Mesenchymal stem cell (in vitro differentiated cells and primary cell): Measurements from ENCODE around the gene ANO3.
A peak's percentile ranks its signal among the peaks of the same experiment; 100 is the strongest.

Experiments used
- DNase-seq: peaks from one replicate; pipeline ENCODE4 v3.0.0-alpha.2; 2013
- H2AFZ ChIP-seq: one replicate; pipeline ENCODE4 v1.6.1; 2013; ENCODE audit warnings: low read depth, mild to moderate bottlenecking, control low read depth, inconsistent platforms, low read length, moderate library complexity
- H2AK5ac ChIP-seq: 2 replicates; pipeline ENCODE4 v1.6.1; 2013; ENCODE audit warnings: low read length, moderate library complexity, mild to moderate bottlenecking, inconsistent platforms; ENCODE audit not compliant: severe bottlenecking
- H2BK120ac ChIP-seq: one replicate; pipeline ENCODE4 v1.6.1; 2013; ENCODE audit warnings: low read depth, mild to moderate bottlenecking, inconsistent platforms, low read length, moderate library complexity
- H2BK12ac ChIP-seq, 2 experiments: one replicate each; pipeline ENCODE4 v1.6.1; 2013; ENCODE audit warnings: inconsistent platforms in 2 of 2, low read length in 2 of 2, mild to moderate bottlenecking in 2 of 2, moderate library complexity in 2 of 2, control low read depth in 1 of 2
- H2BK15ac ChIP-seq: one replicate; pipeline ENCODE4 v1.6.1; 2013; ENCODE audit warnings: mild to moderate bottlenecking, low read depth, inconsistent platforms; ENCODE audit not compliant: poor library complexity, severe bottlenecking
- H2BK5ac ChIP-seq: 2 replicates; pipeline ENCODE4 v1.6.1; 2013; ENCODE audit warnings: low read depth, mild to moderate bottlenecking, low read length, control low read depth, inconsistent platforms; ENCODE audit not compliant: poor library complexity, severe bottlenecking
- H3K14ac ChIP-seq, 2 experiments: one replicate each; pipeline ENCODE4 v1.6.1; 2013; ENCODE audit warnings: inconsistent platforms in 2 of 2, low read length in 2 of 2, control low read depth in 1 of 2, mild to moderate bottlenecking in 1 of 2, moderate library complexity in 1 of 2
- H3K18ac ChIP-seq, 2 experiments: one replicate each; pipeline ENCODE4 v1.6.1; 2013; ENCODE audit warnings: inconsistent platforms in 2 of 2, low read length in 2 of 2, control low read depth in 1 of 2, low read depth in 1 of 2, mild to moderate bottlenecking in 1 of 2
- H3K23ac ChIP-seq, 2 experiments: one replicate each; pipeline ENCODE4 v1.6.1; 2013; ENCODE audit warnings: inconsistent platforms in 2 of 2, low read length in 2 of 2, mild to moderate bottlenecking in 2 of 2, moderate library complexity in 2 of 2, control low read depth in 1 of 2
- H3K27ac ChIP-seq: 2 replicates; pipeline ENCODE4 v1.5.1; 2013; ENCODE audit warnings: mild to moderate bottlenecking, moderate library complexity, low read length, control low read depth, inconsistent platforms; ENCODE audit not compliant: poor library complexity, severe bottlenecking
- H3K27me3 ChIP-seq, 2 experiments: 2 replicates each; pipeline versions ENCODE4 v1.6.1 to v1.7.0; 2013; ENCODE audit warnings: low read length in 2 of 2, mild to moderate bottlenecking in 2 of 2, moderate library complexity in 2 of 2, control low read depth in 1 of 2, inconsistent platforms in 1 of 2; ENCODE audit not compliant: control insufficient read depth in 1 of 2, insufficient read depth in 1 of 2
- H3K36me3 ChIP-seq, 2 experiments: 2 replicates each; pipeline versions ENCODE4 v1.6.1 to v1.7.0; 2013; ENCODE audit warnings: low read length in 2 of 2, control low read depth in 1 of 2, inconsistent platforms in 1 of 2, low read depth in 1 of 2, mild to moderate bottlenecking in 1 of 2; ENCODE audit not compliant: insufficient read depth in 2 of 2, control insufficient read depth in 1 of 2
- H3K4ac ChIP-seq, 2 experiments: one replicate each; pipeline ENCODE4 v1.6.1; 2013; ENCODE audit warnings: inconsistent platforms in 2 of 2, low read length in 2 of 2, mild to moderate bottlenecking in 2 of 2, moderate library complexity in 2 of 2, control low read depth in 1 of 2, low read depth in 1 of 2
- H3K4me1 ChIP-seq: 2 replicates; pipeline ENCODE4 v1.6.1; 2013; ENCODE audit warnings: low read depth, low read length, control low read depth; ENCODE audit not compliant: control insufficient read depth, insufficient read depth
- H3K4me2 ChIP-seq: 2 replicates; pipeline ENCODE4 v1.6.1; 2013; ENCODE audit warnings: low read length, mild to moderate bottlenecking, inconsistent platforms; ENCODE audit not compliant: poor library complexity, severe bottlenecking
- H3K4me3 ChIP-seq, 2 experiments: 2 replicates each; pipeline versions ENCODE4 v1.5.1 to v1.7.0; 2013; ENCODE audit warnings: low read length in 2 of 2, mild to moderate bottlenecking in 2 of 2, control low read depth in 1 of 2, low read depth in 1 of 2; ENCODE audit not compliant: insufficient read depth in 1 of 2
- H3K79me1 ChIP-seq: replicated peaks from 2 replicates; pipeline ENCODE4 v1.6.1; 2013; ENCODE audit warnings: mild to moderate bottlenecking, control low read depth, low read length, inconsistent platforms; ENCODE audit not compliant: poor library complexity, severe bottlenecking
- H3K9ac ChIP-seq: 2 replicates; pipeline ENCODE4 v1.7.0; 2013; ENCODE audit warnings: mild to moderate bottlenecking, low read length, moderate library complexity
- H3K9me3 ChIP-seq: 2 replicates; pipeline ENCODE4 v1.7.0; 2013; ENCODE audit warnings: mild to moderate bottlenecking, low read length; ENCODE audit not compliant: control insufficient read depth
- H4K8ac ChIP-seq: one replicate; pipeline ENCODE4 v1.6.1; 2013; ENCODE audit warnings: inconsistent platforms, mild to moderate bottlenecking, low read length, moderate library complexity
- H4K91ac ChIP-seq: one replicate; pipeline ENCODE4 v1.6.1; 2013; ENCODE audit warnings: mild to moderate bottlenecking, low read length, inconsistent platforms
- WGBS: methylation state at CpG from one replicate; pipeline ENCODE4 v1.1.7; 2013; ENCODE audit warnings: mixed read lengths; 5-methylcytosine and 5-hydroxymethylcytosine counted together

ANO3 gene

DNA sequence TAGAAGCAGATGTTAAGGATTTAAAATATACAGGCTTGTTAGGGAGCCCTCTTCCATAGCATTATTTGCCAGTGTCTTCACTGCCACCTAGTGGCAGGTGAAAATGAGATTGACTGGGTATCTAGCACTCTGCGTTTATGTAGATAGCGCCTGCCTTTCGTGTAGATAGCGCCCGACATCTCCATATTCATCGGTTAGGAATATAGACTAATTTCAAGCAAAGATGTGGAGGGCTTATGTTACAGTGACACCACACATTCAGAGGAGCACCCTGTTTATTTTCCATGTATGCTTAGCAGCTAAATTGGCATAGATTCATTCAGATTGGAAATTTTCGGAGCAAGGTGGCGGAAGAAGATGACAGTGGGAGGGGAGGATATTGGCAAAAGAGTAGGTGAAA, 318.0 kb downstream of the ANO3 start:
- Histone ChIP-seq H4K8ac (no peak overlapping the region), H2BK12ac (no peak overlapping the region), H2BK5ac (no peak overlapping the region), H2BK120ac (no peak overlapping the region), H3K9ac (peak overlapping the region; percentile 3), H3K18ac (no peak overlapping the region), H3K4me2 (no peak overlapping the region), H2BK15ac (no peak overlapping the region), H3K27ac (no peak overlapping the region), H3K23ac (no peak overlapping the region), H3K4me3 (peak overlapping the region in 1 of 2 experiments; percentile 50), H3K4ac (no peak overlapping the region), H3K4me1 (no peaks in the 10 kb centered on the region), H3K79me1 (no peaks in the 10 kb centered on the region), H3K36me3 (no peaks in the 10 kb centered on the region), H2AK5ac (no peak overlapping the region), H2AFZ (no peak overlapping the region), H3K9me3 (no peaks in the 10 kb centered on the region), H3K14ac (no peak overlapping the region), H3K27me3 (no peaks in the 10 kb centered on the region), H4K91ac (no peak overlapping the region)
- DNase-seq, result peak; percentile 76
- WGBS, result 60% methylated on average over 7 of the region's 8 CpGs

DNA sequence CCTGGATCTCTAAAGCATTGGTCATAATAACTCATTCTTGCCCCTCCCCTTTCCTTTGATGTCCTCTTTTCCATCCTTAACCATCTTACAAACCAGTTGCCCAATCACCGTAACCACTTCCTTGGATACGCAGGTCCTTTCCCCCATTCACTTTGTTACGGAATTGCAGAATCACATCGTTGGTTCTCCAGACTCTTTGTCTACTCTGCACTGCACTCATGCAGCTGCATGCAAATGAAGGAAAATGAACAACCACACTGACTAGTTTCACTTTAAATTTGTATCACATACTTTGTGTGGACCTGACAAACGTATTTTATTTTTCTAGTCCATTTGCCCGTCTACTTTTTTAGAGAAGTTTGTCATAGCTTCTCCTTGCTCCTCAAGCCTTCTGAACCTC, 320.0 kb downstream of the ANO3 start:
- H3K4me1 ChIP-seq, result no peaks in the 10 kb centered on the region
- no peak overlapping the region for H4K8ac ChIP-seq
- no peak overlapping the region for H3K18ac ChIP-seq
- H3K9ac ChIP-seq, result no peak overlapping the region
- H3K4me3 ChIP-seq, result no peak overlapping the region
- no peak for DNase-seq
- no peak overlapping the region for H2BK5ac ChIP-seq
- no peak overlapping the region for H2AFZ ChIP-seq
- no peak overlapping the region for H3K4ac ChIP-seq
- no peaks in the 10 kb centered on the region for H3K36me3 ChIP-seq
- no peak overlapping the region for H2BK15ac ChIP-seq
- no peak overlapping the region for H3K14ac ChIP-seq
- H2BK12ac ChIP-seq, result no peak overlapping the region
- 89% methylated on average over 6 of the region's 6 CpGs for WGBS
- no peak overlapping the region for H2AK5ac ChIP-seq
- H4K91ac ChIP-seq, result no peak overlapping the region
- H3K4me2 ChIP-seq, result no peak overlapping the region
- H3K27ac ChIP-seq, result no peak overlapping the region
- H3K9me3 ChIP-seq, result no peaks in the 10 kb centered on the region
- no peak overlapping the region for H2BK120ac ChIP-seq
- H3K79me1 ChIP-seq, result no peaks in the 10 kb centered on the region
- H3K27me3 ChIP-seq, result no peaks in the 10 kb centered on the region
- H3K23ac ChIP-seq, result no peak overlapping the region

DNA sequence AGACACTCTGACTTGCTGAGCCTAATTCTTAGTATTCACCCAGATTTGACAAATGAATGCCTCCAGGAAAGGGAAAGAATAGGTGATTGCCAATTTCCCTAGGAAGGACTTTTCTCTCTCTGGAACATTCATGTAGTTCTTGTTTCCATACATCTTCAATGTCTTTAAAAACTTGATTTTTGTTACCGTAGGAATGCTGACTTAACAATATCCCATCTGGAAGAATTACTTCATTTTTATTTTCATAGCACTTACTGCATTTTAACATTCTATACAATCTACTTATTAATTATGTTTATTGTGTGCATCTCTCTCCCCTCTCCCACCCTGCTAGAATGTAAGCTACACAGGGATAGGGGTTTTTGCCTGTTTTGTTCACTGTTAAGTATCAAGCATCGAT, 323.4 kb downstream of the ANO3 start:
- H3K27me3 ChIP-seq, result no peaks in the 10 kb centered on the region
- no peaks in the 10 kb centered on the region for H3K36me3 ChIP-seq
- no peak overlapping the region for H2AK5ac ChIP-seq
- H3K4ac ChIP-seq, result no peak overlapping the region
- H2BK15ac ChIP-seq, result no peak overlapping the region
- H3K27ac ChIP-seq, result no peak overlapping the region
- H3K14ac ChIP-seq, result no peak overlapping the region
- H4K8ac ChIP-seq, result no peak overlapping the region
- no peak overlapping the region for H2BK120ac ChIP-seq
- no peaks in the 10 kb centered on the region for H3K4me1 ChIP-seq
- 100% methylated on average over 1 of the region's 2 CpGs for WGBS
- DNase-seq, result no peak
- H2BK5ac ChIP-seq, result no peak overlapping the region
- no peak overlapping the region for H2AFZ ChIP-seq
- H3K9ac ChIP-seq, result no peak overlapping the region
- H3K4me3 ChIP-seq, result no peak overlapping the region
- no peak overlapping the region for H4K91ac ChIP-seq
- no peak overlapping the region for H3K18ac ChIP-seq
- H3K79me1 ChIP-seq, result no peaks in the 10 kb centered on the region
- no peak overlapping the region for H3K4me2 ChIP-seq
- H3K9me3 ChIP-seq, result no peaks in the 10 kb centered on the region
- no peak overlapping the region for H2BK12ac ChIP-seq
- H3K23ac ChIP-seq, result no peak overlapping the region

DNA sequence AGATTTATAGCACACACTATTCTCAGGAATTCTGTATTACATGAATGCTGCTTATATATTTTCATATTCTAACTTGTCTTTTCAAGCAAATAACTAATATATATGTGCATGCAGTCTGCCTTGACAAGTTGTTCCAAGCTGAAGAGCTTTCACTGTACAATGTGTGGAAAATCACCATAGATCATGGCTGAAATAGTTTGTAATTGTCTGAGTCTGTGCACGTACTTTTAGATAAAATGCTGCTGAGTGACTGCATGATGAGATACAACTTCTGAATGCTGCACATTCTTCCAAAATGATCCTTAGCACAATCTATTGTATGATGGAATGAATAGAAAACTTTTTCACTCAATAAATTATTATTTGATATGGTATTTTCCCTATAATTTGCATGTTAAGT, 331.0 kb downstream of the ANO3 start:
- Histone ChIP-seq H3K9ac (no peak overlapping the region), H2AK5ac (no peak overlapping the region), H3K14ac (no peak overlapping the region), H4K8ac (no peak overlapping the region), H2BK15ac (no peak overlapping the region), H2AFZ (no peak overlapping the region), H3K23ac (no peak overlapping the region), H3K4ac (no peak overlapping the region), H2BK12ac (no peak overlapping the region), H3K27ac (no peak overlapping the region), H3K18ac (no peak overlapping the region), H3K27me3 (no peaks in the 10 kb centered on the region), H3K9me3 (no peaks in the 10 kb centered on the region), H3K36me3 (no peaks in the 10 kb centered on the region), H4K91ac (no peak overlapping the region), H3K4me2 (no peak overlapping the region), H2BK5ac (no peak overlapping the region), H2BK120ac (no peak overlapping the region), H3K79me1 (no peaks in the 10 kb centered on the region), H3K4me3 (no peak overlapping the region), H3K4me1 (no peaks in the 10 kb centered on the region)
- WGBS, result 80% methylated on average over 1 of the region's 1 CpG
- no peak for DNase-seq
